HG03097 (cell line): Measurements from ENCODE around the gene MAD1L1.

Experiments
- ATAC-seq: cut with Tn5 transposase; IDR thresholded peaks from one replicate; pipeline ENCODE4 v1.9.1; 2021; ENCODE audit not compliant: unreplicated experiment, low FRiP score

Gene MAD1L1

GRCh38 chr7:1967512-1968396 lies 265.0 kb downstream of the MAD1L1 start:
- ATAC-seq: no peak

GRCh38 chr7:1966631-1967200 lies 266.0 kb downstream of the MAD1L1 start:
- no peak for ATAC-seq

- no peak for ATAC-seq
These were observed 267.0 kb downstream of the MAD1L1 start for GRCh38 chr7:1965579-1966294.

- ATAC-seq: no peak
These were observed 267.7 kb downstream of the MAD1L1 start for GRCh38 chr7:1964913-1965578.

- no peak for ATAC-seq
These were observed 268.4 kb downstream of the MAD1L1 start for GRCh38 chr7:1964211-1964912.

GRCh38 chr7:1963575-1963974 lies 269.2 kb downstream of the MAD1L1 start:
- ATAC-seq: no peak

DNA sequence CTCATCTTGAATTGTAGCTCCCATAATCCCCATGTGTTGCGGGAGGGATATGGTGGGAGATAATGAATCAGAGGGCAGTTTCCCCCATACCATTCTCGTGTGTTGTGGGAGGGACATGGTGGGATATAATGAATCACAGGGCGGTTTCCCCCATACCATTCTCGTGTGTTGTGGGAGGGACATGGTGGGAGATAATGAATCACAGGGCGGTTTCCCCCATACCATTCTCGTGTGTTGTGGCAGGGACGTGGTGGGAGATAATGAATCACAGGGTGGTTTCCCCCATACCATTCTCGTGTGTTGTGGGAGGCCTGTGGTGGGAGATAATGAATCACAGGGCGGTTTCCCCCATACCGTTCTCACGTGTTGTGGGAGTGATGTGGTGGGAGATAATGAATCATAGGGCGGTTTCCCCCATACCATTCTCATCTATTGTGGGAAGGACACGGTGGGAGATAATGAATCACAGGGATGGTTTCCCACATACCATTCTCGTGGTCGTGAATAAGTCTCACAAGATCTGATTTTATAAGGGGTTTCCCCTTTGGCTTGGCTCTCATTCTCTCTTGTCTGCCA lies 271.0 kb downstream of the MAD1L1 start:
- ATAC-seq: no peak

DNA sequence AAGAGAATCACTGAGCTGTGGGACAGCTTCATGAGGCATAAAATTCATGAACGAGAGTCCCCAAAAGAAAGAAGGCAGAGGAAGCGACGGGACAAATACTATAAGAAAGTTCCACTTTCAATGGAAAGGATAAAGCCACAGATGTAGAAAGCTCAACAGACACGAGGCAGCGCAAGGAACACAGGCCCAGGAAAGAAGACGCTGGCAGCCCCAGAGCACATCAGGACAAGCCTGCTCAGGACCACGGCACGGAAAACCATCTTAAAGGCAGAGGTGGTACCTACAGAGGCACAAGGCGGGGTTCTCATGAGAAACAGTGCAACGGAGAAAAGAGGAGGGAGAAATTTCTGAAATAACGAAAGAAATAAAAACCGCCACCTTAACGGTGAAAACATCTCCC lies 273.4 kb downstream of the MAD1L1 start:
- no peak for ATAC-seq

DNA sequence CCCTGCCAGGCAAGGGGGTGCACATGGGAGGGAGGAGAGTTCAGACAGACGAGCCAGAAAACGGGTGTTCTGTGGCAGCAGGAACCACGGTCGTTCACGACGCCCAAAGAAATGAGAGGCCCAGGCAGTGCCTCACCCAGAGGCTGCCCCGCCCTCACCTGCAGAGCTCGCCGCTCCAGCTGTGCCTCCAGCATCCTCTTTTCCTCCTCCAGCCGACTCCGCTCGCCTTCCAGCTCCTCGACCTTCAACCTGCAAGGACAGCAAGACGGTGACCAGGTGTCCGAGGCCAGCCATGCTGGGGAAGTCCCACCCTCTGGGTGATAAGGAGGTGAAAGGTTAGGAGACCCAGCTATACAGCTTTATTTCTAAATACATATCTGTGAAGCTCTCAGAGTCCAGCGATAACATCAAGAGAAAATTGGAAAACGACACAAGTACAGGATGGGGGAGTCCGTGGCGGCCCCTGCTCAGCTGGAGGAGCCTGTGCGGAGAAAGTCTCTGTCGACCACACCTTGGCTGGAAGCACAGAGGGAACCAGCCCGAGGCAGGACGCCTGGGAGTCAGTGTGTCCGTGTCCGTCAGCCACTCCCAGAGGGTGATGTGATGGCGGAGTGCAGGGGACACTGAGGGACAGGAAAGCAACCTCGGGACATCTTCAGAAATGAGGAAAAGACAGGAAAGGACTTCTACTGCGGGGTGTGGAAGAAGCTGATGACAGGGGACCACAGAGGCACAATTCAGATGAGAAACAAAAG lies 275.1 kb downstream of the MAD1L1 start:
- no peak for ATAC-seq

GRCh38 chr7:1956611-1957470 lies 275.9 kb downstream of the MAD1L1 start:
- no peak for ATAC-seq

DNA sequence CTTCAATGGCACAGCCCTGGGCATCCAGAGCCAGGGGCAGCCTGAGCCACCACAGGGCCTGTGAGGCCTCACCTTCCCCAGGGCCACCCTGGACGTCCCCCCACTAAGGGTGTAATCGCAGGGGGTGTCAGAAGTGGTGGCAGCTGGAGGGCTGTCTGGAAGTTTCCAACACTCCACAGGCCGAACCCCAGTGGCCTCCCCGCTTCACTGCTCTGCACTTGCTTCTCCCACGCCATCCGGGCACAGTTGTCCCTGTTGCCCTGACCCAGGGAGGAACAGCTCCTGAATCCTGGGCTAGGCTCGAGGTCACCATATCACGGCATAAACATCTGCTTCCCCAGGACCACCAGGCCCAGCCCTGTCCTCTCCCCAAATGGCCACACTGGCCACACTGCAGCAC lies 276.6 kb downstream of the MAD1L1 start:
- no peak for ATAC-seq

DNA sequence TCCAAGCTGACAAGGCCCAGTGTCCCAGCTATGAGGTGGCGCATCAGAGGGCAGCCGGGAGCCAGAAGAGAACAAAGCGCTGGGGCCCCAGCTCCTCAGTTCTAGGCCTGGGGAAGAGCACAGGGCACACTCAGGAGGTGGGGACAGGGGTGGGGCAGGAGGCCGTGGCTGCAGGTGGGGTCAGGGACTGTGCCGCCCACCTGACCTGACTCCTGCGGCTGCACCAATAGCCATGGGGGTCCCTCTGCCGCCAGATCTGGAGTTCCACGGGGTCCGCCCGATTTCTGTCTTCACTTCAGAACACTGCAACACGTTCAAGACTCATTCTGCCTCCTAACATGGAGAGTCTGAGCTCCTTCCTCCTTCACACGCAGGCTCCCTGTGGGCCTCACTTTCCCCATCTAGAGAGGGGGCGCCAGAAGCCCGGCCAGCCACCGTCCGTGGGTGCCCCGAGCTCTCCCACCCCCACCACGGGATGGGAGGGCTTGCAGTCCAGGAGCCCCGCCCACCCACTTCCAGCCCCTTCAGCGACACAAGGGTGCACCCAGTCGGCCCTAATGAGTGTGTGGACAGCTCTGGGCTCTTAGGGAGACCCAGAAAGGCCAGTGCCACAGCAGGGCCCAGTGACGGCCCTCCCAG lies 278.3 kb downstream of the MAD1L1 start:
- no peak for ATAC-seq

DNA sequence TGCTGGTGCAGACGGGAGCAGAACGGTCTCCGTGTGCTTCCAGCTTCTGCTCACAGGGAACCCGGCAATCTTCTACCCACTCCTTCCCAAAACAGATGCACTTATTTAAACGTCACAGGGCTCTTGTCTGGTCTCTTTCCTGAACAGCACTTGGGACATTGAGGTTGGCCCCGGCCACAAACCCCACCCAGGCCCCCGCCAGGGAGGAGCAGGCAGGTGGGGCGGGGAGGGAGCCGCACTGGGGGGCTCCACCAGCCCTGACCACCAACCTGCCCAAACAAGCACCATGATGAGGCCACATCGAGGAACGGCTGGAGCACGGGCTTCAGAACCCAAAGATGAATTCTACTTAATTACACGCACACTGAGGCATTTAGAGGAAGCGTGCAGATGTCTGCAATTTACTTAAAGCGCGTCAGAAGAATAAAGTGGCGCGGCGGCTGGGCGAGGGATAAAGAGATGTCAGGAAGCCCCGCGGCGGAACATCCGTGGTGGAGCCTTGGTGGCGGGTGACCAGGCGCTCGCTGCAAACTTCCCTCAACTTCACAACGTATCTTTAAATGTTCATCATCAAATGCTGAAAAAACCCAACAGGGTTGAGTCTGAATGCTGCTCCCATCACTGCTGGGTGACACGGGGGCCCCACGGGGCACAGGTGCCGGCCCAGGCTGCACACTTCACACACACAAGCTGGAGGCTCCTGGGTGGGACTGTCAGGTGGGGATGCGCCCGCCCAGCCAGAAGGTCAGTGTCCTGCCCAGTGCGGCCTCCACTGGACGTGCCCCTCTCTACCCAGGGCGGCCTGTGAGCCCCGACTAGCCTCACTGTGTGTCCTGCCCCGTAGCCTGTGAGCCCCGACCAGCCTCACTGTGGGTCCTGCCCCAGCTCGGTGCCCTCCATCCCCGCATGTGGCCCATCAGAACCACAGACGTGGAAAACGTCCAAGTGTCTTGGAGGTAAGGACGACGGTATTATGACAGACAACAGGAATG lies 279.2 kb downstream of the MAD1L1 start:
- no peak for ATAC-seq

GRCh38 chr7:1952781-1953180 lies 280.0 kb downstream of the MAD1L1 start:
- no peak for ATAC-seq

GRCh38 chr7:1952169-1952760 lies 280.5 kb downstream of the MAD1L1 start:
- no peak for ATAC-seq

DNA sequence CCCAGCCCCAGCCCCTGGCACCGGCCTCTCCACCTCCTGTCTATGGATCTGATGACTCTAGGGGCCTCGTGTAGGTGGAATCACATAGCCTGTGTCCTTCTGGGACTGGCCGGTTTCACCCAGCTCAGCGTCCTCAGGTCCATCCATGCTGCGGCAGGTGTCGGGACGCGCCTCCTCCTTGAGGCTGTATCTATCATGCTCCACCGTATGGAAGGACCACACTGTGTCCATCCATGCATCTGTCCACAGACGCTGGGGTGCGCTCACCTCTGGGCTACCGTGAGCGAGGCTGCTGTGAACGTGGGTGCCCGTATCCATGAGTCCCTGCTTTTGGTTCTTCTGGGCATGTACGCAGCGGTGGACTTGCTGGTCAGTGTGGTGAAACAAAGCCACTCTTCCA lies 281.1 kb downstream of the MAD1L1 start:
- ATAC-seq: no peak
